C1 segment of cervical spinal cord (tissue), 14 donors: Measurements from ENCODE around the gene CLCN7.

Experiments
- DNase-seq, 14 donors: peaks; one replicate each; lab custom pipeline; 2025; lab: John Stamatoyannopoulos, UW

Gene CLCN7

DNA sequence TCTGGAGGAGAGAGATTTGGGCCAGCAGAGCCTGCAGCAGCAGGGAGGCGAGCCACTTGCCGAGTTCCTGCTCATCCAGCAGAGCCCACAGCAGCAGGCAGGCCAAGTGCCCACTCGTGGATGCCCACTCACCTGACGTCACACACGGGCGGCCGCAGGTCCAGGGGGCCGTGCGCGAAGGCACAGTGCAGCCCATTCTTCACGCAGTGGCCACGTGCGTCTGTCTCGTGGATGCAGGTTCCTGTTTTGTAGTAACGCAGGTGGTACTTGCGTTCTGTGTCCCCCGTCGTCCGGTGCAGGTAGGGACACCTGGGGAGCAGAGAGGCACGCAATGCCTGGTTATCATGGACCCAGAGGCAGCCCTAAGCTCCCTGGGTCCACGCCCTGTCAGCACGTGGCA lies 71.8 kb downstream of the CLCN7 start:
- no peak for DNase-seq

DNA sequence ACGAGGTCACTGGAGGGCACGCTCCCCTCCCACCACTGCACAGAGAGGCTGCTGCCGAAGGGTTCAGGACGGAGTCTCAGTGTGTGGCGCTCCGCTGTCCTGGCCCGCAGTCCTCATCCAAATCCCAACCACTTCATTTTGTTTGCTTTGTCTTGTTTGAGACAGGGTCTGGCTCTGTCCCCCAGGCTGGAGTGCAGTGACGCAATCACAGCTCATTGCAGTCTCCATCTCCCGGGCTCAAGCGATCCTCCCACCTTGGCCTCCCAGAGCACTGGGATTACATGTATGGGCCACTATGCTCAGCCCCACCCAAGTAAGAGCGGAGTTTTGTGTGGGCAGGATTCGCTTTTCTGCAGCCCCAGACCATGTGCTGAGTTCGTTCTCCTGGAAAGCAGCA lies 73.1 kb downstream of the CLCN7 start:
- DNase-seq = no peak

DNA sequence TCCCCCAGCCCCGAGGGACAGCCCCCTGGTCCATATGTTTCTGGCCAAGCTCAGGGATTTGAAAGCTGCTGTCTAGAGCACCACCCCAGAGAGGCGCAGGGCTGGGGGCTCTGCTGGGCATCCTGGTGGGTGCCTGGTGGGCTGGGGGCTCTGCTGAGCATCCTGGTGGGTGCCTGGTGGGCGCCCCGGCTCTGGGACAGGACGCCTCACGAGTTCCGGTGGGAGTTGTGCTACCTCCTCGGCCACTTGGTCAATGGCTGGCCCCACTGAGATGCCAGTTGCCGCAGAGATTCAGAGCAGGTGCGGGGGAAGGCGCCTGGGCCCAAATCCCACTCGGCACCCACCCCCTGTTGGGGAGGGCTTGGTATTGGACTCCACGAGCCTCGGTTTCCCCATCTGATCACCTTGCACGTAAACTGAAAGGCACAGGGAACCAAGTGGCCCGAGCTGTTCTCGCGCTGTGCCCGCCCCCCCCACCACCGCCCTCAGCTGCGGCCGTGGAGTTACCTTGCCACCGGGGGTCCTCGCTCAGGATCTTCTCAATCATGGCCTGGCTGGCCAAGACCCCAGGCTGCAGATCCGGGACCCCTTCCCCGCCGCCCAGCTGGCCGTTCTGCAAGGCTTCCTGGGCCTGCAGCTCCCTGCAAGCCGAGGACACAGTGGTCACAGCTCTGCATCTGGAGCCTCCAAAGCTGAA lies 73.6 kb downstream of the CLCN7 start:
- DNase-seq = no peak

DNA sequence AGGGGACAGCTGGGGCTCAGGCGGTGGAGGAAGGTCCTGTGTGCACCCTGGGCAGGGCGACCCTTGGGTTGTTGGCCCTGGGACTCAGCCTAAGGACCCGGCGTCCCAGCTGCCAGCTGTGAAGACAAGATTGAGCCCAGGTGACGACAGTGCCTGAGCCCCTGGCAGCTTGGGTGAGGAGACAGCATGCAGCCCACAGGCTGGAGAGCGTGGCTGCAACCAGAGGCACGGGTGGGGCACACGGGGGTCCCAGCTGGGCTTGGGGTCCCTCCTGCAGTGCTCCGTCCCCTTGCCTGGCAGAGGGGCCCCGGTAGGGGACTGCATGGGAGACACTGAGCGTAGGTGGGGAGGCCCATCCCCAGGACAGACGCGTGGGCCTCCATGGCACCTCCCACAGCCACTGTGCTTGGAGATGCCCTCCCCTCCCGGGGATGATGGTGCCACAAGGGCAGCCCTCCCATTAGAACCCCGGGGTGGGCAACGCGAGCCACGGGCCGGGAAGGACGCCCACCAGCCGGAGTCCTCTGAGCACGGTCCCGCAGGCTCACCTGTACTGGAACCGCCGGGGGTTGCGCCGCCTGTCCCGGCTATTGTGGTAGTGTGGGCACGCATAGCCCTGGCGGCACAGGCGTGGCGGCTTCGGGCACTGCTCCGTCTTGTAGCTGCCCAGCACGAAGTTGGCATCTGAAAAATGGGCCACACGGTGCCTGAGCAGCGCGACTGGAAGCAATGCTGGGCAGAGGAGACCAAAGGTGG lies 75.8 kb downstream of the CLCN7 start:
- DNase-seq = no peak

DNA sequence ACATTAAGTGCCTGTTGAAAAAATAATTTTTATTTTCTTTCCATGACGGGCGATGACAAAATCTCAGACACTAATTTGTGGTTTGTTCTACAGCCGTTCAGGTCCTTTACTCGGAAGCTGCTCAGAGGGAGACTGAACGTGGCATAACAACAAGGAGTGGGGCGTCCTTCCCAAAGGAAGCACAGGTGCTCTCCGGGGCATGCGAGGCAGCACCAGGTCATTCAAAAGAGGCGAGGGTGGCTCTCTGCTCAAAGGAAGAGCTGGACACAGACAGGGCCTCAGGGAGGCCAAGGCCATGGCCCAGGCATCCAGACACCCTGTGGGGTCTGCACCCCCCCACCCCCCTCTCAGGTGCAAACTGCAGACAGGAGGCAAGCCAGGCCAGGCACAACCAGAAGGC lies 76.5 kb downstream of the CLCN7 start:
- no peak for DNase-seq

DNA sequence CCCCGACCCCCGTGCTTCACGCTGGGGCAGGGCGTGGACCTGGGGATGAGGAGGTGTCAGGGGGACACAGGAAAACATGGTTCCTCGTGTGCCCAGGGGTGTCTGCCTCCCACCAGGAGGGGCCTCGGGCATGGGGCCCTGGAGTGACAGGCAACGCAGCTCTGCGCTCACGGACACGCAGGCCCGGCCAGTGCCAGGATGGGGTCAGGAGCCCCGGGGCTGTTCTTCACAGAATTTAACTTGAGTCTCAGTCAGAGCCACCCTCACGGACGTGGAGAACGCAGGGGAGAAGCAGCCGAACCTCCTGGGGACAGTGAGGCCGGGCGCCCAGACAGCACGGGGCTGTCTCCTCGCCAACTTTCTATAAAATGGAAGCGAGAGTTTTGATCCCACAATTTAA lies 77.0 kb downstream of the CLCN7 start:
- no peak for DNase-seq

DNA sequence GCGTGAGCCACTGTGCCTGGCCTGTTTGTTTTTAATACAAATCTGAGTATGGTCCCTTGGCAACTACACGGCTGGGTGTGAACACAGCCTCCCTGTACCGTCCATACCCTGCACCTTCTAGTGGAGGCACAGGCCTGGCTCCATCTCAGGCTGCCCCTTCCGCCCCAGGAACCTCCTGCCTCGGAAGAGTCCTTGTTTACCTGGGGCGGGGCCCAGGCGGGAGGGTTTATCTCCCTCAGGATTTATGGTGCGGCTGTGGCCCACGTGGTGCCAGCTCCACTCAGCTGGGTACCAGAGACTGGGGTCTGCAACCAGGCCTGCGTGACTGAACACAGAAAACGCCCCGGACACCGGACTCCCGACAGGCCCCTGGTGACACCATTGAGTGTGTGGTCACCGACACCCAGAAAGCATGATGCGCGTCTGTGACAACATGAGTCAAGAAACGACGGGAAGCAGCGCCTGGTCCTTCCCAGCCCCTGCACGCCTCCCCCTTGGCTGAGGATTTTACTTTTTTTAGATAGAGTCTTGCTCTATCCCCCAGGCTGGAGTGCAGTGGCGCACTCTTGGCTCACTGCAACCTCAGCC lies 79.3 kb downstream of the CLCN7 start:
- DNase-seq = no peak
